Measurements from ENCODE around the gene IFT88. TPM values are rescaled to one million over a fixed set of nuclear protein-coding genes. Genes with fewer than 3 reads are reported as not detected.

IFT88 gene
- polyA plus RNA-seq, 1 experiment, result 3.8 TPM

GRCh38 chr13:20684041-20684440 lies 117.1 kb downstream of the IFT88 start:
- no peaks in the 10 kb centered on the region for H3K27me3 ChIP-seq (ENCODE audit: control insufficient read depth, insufficient read depth, low read length)
- DNase-seq (ENCODE audit: low read depth), result no peak
- ChIA-PET CTCF (interaction anchor here (0.8 kb wide), 1 partner anchor 47 kb away, joined by 3 read pairs; no protein-coding TSS in a partner anchor), POLR2A (no interaction called here)
- no peak overlapping the region for H3K4me3 ChIP-seq (ENCODE audit: low read depth, low read length)
- TF ChIP-seq CTCF (IDR thresholded peaks at IDR 0.05; ENCODE audit: insufficient read depth, low read depth, low read length), result no peak
- H3K36me3 ChIP-seq (ENCODE audit: control insufficient read depth, insufficient read depth, low read length), result no peaks in the 10 kb centered on the region

- H3K36me3 ChIP-seq (ENCODE audit: control insufficient read depth, insufficient read depth, low read length), result no peaks in the 10 kb centered on the region
- DNase-seq (ENCODE audit: low read depth), result no peak
- POLR2A ChIA-PET, result no interaction called here
- CTCF ChIA-PET, result interaction anchor here (0.8 kb wide), 1 partner anchor 46 kb away, joined by 3 read pairs; no protein-coding TSS in a partner anchor
- H3K4me3 ChIP-seq (ENCODE audit: low read depth, low read length), result no peak overlapping the region
- no peaks in the 10 kb centered on the region for H3K27me3 ChIP-seq (ENCODE audit: control insufficient read depth, insufficient read depth, low read length)
- TF ChIP-seq CTCF (IDR thresholded peaks at IDR 0.05; ENCODE audit: insufficient read depth, low read depth, low read length), result no peak
Measured at GRCh38 chr13:20684546-20684945, 117.6 kb downstream of the IFT88 start.

GRCh38 chr13:20685092-20685491 lies 118.1 kb downstream of the IFT88 start:
- TF ChIP-seq CTCF (IDR thresholded peaks at IDR 0.05; ENCODE audit: insufficient read depth, low read depth, low read length), result no peak
- H3K36me3 ChIP-seq (ENCODE audit: control insufficient read depth, insufficient read depth, low read length), result no peaks in the 10 kb centered on the region
- DNase-seq (ENCODE audit: low read depth), result no peak
- no peaks in the 10 kb centered on the region for H3K27me3 ChIP-seq (ENCODE audit: control insufficient read depth, insufficient read depth, low read length)
- no peak overlapping the region for H3K4me3 ChIP-seq (ENCODE audit: low read depth, low read length)
- CTCF ChIA-PET, result interaction anchor here (0.8 kb wide), 1 partner anchor 46 kb away, joined by 3 read pairs; no protein-coding TSS in a partner anchor
- POLR2A ChIA-PET, result no interaction called here

- no peaks in the 10 kb centered on the region for H3K27me3 ChIP-seq (ENCODE audit: control insufficient read depth, insufficient read depth, low read length)
- no peak for DNase-seq (ENCODE audit: low read depth)
- POLR2A ChIA-PET, result no interaction called here
- no peak for TF ChIP-seq CTCF (IDR thresholded peaks at IDR 0.05; ENCODE audit: insufficient read depth, low read depth, low read length)
- H3K4me3 ChIP-seq (ENCODE audit: low read depth, low read length), result no peak overlapping the region
- no peaks in the 10 kb centered on the region for H3K36me3 ChIP-seq (ENCODE audit: control insufficient read depth, insufficient read depth, low read length)
- CTCF ChIA-PET, result no interaction called here
Measured at GRCh38 chr13:20686167-20686566, 119.2 kb downstream of the IFT88 start.

GRCh38 chr13:20686863-20687579 lies 120.1 kb downstream of the IFT88 start:
- ChIA-PET CTCF (no interaction called here), POLR2A (no interaction called here)
- Histone ChIP-seq H3K27me3 (ENCODE audit: control insufficient read depth, insufficient read depth, low read length) (no peaks in the 10 kb centered on the region), H3K4me3 (ENCODE audit: low read depth, low read length) (no peak overlapping the region), H3K36me3 (ENCODE audit: control insufficient read depth, insufficient read depth, low read length) (no peaks in the 10 kb centered on the region)
- no peak for DNase-seq (ENCODE audit: low read depth)
- TF ChIP-seq CTCF (IDR thresholded peaks at IDR 0.05; ENCODE audit: insufficient read depth, low read depth, low read length), result no peak
